GM12872 (cell line): ENCODE data around the gene NDUFA8.

Experiments
- TF ChIP-seq, protein P1 (sequence below): IDR thresholded peaks from 3 replicates; pipeline ENCODE4 v1.5.1; 2011; ENCODE audit warnings: low read depth, mild to moderate bottlenecking, low read length, moderate library complexity; ENCODE audit not compliant: insufficient read depth

The NDUFA8 gene

DNA sequence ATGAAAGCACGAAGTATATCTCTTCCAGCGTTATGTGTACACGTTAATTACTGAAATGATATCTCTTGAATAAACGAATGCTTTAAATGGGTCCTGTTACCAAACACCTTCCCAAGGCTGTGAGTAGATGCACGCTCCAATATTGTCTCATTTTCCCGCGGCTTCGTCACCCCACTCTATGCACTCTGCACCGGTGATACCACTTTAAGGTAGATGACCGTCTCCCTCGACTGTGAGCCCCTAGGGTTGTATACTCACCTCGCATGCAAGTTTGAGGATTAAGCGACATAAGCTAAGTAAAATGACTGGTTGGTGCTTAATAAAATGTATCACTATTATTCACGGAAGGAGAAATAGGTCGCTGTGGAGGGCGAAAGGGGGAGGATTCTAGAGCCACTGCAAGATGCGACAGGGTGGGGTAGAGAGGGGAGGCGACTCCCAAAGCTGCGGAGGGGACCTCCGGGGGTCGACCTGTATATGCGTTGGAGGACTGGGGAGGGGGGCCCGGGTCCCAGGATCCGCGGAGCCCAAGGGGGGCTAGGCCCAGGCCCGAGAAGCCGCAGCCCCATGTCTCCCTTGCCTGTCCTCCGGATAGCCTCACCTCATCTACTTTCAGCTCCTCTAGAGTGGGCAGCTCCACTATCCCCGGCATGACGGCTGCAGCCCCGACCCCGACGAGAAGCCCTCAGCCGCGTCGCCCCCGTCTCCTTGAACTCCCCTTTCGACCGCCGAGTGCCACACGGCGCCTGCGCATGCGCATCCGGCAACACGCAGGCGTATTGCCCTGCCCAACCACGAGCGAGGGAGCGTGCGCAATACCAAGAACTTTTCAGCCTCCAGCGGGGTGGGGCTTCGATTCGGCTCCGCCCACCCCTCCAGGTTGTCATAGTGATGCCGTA lies at the start of gene NDUFA8, which contains the start of gene MORN5:
Gene NDUFA8, minus strand, starts transcription at position 754 of the 899 bp plus-strand sequence. Its CDS starts 102 bp downstream, at position 652.
Gene MORN5, plus strand, starts transcription at position 883 of the 899 bp plus-strand sequence. CDS start 65 bp downstream, outside the sequence.
- TF ChIP-seq, protein P1, sequence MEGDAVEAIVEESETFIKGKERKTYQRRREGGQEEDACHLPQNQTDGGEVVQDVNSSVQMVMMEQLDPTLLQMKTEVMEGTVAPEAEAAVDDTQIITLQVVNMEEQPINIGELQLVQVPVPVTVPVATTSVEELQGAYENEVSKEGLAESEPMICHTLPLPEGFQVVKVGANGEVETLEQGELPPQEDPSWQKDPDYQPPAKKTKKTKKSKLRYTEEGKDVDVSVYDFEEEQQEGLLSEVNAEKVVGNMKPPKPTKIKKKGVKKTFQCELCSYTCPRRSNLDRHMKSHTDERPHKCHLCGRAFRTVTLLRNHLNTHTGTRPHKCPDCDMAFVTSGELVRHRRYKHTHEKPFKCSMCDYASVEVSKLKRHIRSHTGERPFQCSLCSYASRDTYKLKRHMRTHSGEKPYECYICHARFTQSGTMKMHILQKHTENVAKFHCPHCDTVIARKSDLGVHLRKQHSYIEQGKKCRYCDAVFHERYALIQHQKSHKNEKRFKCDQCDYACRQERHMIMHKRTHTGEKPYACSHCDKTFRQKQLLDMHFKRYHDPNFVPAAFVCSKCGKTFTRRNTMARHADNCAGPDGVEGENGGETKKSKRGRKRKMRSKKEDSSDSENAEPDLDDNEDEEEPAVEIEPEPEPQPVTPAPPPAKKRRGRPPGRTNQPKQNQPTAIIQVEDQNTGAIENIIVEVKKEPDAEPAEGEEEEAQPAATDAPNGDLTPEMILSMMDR = no peak

DNA sequence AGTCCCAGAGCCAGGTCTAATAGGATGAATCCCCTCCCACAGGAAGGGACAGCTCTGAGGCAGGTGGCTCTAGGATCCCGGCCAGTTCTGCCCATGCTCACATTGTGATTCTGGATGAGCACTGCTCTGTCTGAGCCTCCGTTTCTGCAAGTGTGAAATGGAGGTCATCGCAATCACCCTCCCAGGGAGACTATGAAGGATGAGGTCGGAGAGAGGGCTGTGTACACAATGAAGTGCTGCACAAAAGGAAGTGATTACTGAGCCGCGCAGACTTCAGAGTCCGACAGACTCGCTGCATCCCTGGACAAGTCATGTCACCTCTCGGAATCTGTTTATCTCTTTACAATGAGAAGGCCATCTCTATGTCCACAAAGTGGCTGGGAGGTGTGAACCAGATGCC lies 47.5 kb upstream of the NDUFA8 start:
- TF ChIP-seq, protein P1 = no peak

DNA sequence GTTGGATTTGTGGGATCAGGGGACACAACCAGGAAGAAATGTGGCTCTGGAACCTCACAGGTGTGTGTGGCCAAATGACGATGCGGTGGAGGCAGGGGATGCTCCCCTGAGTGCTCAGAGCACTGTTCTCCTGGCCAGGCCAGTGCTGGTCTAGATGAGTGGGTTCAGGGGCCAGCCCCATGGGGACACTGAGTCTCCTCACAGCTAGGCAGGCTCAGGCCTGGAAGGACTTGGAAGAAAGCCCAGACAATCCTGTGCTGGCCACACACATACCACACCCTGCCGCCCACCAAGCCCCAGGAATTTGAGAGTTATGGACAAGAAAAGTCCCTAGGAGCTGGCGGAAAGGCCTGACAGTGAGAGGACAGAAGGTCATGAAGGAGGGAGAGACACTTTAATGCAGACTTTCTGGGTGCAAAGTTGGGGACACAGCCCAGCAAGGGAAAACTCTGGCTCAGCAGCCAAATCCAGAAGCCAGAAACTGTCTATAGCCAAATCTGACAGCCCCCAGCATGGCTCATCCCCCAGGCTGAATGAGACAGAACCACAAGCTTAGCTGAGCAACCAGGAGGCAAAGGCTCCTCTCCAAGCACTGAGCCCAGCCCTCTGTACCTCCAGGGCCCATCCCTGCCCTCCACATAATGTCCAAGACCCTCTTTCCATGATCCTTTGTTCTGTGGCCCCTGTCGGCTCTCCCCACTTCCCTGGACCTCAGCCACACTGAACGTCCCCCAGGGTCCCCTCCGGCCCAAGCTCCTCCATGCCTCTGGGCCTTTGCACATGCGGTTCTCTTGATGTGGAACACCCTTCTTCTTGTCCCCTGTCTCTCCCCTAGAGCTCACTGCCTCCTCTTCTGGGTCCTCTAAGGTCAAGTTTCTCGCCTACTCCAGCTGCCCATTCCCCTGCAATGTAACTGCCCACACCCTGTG lies 46.8 kb upstream of the NDUFA8 start:
- TF ChIP-seq, protein P1 = no peak

DNA sequence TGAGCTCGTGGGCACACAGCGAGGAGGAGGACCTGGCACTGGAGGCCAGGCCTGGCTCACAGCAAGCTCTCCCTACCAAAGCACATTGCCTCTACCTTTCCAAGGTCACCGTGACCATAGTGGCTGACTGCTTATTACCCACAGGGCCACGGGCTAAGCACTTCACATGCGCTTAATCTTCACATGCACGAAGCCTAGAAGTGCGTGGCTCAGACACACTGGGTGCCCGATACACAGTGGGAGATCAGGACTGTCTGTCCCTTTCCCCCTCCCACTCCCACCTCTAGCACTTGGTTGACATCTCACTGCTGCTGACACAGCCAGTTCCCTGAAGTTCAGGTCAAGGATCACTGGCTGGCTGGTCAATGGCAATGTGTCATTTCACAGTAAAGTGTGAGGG lies 45.6 kb upstream of the NDUFA8 start:
- TF ChIP-seq, protein P1 = no peak

DNA sequence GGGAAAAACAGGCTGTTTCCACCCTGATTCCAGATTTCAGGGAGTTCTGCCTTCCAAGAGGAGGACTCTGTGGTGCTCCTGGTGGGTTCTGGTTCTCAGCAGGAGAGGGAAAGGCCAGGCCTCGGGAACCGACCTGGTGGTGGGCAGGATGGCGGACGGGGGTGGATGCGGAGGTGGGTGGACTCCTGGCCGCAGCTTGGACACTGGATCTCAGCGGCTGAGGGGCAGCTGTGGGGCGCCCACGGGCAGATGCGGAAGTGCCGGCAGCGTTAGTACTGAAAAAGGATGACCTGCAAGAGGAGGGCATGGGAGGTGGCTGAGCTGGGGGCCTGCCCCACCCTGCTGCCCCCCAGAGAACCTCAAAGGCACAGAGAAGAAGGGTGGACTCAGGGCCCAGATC lies 44.9 kb upstream of the NDUFA8 start:
- TF ChIP-seq, protein P1 = no peak

DNA sequence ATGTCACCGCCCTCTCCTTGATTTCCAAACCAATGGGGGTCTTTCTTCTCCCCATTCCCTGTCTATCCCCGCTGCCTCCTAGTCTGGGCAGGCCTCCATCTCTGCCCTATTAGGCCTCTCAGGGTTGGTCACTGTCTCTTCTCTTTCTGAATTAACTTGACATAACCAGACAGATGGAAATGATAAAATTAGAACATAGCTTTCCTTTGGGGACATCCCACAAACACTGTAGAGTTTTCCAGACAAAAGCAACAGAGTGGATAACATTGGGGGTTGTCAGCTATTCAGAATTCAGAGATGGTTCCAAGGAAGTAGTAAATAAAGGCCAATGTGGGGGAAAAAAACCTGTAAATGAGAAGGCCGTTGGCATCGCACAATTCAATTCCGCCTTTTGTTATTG lies 44.5 kb upstream of the NDUFA8 start:
- TF ChIP-seq, protein P1 = no peak

DNA sequence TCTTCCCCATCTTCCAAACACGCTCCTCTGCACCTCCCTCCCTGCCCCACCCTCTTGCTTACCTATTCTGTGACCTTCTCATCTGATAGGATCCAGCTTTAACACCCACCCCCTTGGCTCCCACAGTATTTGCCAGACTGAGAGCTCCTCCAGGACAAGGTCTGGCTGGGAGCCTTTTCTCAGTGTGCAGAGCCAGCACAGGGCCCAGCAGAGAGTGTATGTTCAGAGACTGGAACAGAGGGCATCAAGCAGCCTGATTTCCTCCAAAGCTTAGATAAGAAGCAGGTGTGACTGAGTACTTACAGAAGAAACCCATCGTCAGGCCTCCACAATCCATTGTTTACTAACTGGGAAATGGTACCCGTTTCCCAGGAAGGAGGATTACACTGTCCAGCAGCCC lies 42.5 kb upstream of the NDUFA8 start:
- TF ChIP-seq, protein P1 = no peak
